HS-5 (cell line): ENCODE data around the gene CELSR1.

Experiments used
- DNase-seq: peaks from one replicate; pipeline ENCODE4 v3.0.0-alpha.2; 2012; ENCODE audit warnings: low read depth

The CELSR1 gene

DNA sequence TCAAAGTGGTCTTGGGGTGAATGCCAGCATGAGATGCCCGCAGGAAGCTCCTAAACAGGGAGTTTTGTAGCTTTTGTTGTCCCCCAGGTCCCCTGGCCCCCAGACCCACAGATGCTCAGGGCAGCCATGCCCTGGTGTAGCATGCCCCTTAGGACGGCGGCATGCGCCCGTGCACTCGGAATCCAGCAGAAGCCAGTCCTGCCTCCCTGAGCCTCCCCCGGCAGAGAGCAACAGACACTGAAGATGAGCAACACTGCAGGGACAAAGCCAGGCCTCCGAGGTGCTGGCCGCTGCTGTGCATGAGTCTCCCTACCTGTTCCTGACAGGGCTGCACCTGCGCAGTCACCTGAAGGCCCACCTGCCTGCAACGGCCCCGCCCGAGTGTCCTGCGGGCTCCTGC is 142.8 kb downstream of the CELSR1 start:
- no peak for DNase-seq

DNA sequence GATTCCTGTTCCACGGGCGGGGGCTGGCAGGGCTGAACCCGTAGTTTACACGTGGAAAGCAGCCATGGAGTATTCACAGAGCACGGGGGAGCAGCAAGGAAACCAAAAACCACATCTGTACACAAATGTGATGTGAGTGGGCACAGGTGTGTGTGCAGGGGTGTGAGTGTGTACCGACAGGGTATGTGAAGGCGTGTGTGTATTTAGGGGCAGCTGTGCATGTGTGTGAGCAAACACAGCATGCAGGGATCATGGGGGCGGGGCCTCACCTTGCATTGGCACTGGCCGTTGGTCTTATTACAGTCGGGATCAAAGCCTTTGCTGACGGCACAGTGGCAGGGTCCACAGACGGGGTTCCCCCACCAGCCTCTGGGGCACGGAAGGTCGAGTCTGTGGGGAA is 143.5 kb downstream of the CELSR1 start:
- no peak for DNase-seq

DNA sequence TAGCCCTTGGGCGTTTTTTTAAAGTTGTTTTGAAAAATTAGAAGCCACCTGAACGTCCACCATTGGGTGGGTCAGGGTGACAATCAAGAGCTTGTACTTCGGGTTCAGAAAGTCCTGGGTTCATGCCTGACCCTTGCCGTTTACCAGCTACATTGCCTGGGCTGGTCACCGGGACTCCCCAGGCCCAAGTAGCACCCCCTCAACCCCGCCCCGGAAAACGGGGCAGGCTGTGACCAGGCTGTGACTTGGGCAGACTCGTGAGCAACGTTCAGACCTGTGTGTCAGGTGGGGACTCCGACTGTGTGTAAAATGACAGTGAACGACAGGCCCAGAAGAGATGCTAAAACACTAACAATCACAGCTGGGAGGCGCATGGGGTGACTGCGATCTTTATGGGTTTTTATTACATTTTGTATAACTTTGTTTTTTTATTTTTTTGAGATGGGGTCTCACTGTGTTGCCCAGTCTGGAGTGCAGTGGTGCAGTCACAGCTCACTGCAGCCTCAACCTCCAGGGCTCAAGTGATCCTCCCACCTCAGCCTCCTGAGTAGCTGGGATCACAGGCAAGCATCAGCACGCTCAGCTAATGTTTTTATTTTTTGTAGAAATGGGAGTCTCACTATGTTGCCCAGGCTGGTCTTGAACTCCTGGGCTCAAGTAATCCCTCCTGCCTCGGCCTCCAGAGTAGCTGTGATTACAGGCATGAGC is 145.1 kb downstream of the CELSR1 start:
- no peak for DNase-seq

DNA sequence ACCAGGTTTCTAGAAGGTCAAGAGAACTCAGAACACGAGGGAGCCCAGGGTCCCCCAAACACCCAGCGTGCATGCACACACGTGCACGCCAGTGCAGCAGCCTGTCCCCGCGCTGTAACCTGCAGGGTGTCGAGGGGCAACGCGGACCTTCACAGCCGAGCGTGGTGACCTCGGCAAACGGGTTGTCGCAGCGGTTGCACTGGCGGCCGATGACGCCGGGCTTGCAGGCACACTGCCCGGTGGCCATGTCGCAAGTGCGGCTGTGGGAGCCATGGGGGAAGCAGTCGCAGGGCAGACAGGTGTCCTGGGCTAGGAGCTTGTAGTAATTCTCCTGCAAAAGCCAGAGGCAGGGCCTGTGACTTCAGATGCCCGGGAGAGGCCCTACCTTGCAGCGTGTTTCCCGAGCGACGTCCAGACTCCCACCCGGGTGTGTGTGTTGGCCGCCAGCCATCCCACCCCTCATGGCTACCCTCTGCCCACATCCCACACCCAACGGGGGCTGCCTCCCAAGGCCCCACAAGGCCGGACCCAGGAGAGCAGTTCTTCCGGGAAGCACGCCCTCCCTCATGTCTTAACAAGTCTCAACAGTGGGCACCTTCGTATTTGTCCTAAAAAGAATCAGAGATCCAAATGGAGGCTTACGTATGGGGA is 145.8 kb downstream of the CELSR1 start:
- DNase-seq: no peak

DNA sequence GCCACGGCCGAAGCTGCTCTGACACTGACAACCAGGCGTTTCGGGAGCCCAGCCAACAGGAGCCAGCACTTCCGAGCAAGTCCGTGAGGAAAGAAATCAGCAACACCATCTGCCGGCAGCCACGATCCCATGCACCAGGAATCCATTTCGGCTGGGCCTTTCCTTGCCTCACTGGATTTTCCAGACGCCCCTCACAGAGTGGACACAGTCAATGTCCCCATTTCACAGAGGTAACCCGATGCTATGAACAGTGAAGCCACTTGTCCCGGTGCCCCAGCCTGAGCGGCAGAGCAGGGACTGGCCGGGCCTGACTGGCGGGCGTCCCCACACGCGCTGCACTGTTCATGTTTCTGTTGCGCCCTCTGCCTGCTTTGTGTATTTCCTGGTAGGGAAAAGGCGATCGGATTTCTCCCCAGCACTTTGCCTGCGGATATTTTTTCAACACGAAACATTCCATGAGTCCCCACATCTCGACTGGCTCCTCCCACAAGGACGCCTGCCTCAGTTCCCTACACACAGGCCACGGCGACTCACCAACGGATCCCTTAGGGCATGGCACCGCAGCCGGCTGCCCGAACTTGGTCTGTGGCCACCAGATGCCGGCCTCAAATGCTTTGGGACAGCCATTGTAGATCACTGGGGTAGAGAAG is 146.6 kb downstream of the CELSR1 start:
- DNase-seq: no peak

DNA sequence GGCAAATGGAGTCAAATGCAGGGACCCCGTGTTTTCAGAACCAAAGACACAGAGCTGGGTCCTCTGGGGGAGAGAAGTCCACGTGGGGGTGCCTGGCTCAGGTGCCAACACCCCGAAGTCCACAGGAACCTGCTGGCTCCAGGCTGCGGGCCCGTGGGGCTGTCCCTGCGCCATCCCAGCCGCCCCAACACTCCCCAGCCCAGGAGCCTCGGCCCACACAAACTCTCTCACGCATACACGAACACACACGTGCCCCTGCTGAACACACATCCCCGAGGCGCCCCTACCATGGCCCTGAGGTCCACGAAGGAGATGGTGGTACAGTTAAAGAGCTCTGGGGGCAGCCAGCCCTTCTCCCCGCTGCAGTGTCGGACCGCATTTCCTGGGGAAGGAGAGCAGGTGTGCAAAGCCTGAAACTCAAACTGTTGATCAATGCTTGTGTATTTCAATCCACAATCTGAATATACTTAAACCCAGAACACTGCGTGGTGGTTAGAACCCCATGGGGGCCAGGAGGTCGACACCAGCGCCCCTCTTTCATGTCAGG is 147.2 kb downstream of the CELSR1 start:
- no peak for DNase-seq

DNA sequence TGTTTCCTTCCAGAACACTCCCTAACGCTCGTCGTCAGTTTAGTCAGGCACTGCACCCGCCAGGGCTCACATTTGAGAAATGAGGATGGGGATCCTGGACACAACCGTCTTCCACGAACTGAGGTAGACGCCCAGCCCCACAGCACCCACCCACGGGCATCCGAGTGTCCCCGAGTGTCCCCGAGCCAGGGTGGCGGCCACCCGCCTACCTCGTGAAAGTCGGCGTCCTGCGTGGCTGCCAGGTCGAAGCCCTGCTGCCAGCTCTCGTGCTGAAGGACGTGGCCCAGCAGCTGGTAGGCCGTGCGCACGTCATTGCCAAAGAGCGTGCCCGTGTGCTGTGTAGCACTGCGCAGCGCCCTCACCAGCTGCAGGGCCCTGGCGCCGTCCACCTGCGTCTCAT is 148.3 kb downstream of the CELSR1 start:
- DNase-seq: no peak

DNA sequence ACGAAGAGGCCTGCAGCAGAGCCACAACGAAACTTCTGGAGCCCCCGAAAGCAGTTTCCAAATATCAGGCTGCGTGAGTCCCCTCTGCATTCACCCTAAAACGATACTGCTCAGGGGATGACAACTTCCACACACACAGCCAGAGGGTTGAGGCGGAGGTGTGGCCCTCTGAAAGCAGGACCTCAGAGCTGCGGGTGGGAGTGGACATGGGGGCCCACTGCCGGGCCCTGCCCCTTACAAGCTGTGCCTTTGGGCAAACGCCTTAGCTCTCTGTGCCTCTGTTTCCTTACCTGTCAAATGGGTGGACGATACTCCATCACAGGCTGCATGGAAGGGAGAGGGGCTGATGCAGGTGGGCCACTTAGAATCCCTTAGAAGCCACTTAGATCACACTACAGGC is 148.8 kb downstream of the CELSR1 start:
- DNase-seq: no peak

DNA sequence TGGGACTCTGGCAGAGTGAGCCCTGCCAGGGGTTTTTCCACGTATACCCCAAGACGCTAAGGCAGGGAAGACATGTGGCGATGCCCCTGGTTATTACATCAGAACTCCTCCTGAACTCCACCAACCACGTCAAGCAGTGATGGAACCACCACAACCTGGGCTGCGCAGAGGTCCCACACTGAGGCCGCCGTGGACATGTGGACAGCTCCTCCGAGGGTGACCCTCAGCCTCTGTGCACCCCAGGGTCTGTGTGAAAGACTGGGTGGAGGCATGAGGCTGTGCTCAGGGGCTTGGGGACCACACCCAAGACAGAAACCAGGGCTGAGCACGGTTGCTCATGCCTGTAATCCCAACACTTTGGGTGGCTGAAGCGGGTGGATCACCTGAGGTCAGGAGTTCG is 149.7 kb downstream of the CELSR1 start:
- no peak for DNase-seq

DNA sequence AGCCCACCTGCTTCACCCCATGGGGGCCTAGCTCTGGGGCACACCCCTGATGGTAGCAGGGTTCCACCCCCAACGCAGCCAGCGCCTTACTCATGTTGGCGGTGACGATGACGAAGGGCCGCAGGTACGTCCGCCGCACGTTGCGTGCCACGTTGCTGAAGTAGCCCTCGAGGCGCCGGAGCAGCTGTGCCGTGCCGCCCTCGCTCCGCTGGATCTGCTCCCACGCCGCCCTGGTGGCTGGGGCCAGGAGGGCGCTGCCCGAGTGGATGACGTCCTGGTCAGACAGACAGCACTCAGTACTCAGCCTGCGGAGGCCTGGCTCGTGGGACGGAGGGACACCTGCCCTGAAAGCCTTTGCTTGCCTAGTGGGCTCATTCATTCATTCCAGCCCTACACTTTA is 151.1 kb downstream of the CELSR1 start:
- DNase-seq: no peak

DNA sequence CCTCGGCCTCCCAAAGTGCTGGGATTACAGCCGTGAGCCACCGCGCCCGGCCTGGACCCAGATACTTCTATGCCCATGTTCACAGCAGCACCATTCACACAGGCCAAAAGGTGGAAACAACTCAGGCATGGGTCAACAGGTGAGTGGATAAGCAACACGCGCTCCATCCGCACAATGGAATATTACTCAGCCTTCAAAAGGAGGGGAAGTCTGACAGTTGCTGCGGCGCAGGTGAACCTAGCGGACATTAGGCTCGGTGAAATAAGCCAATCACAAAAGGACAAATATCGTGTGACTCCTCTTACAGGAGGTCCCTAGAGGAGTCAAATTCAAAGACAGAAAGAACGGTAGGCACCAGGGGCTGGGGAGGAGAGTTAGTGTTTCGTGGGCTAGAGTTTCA is 154.9 kb downstream of the CELSR1 start:
- DNase-seq: no peak

DNA sequence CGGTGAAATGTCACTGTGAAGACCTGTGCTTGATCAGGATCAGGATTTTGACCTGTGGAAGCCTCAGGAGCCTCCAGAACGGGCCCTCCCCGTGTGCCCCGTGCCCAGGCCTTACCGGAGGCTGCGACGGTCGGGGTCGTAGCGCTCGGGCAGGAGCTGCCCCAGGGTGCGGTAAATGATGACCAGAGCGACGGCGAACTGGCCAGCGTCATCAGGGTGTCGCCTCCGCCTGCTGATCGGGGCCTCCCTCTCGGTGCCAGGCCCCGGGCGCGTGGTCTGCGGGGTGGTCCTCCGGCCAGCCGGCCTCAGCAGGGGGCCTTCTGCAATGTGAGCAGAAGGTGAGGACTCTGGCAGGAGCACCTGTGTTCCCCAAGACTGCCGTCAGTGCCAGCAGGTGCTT is 155.7 kb downstream of the CELSR1 start:
- DNase-seq: no peak

DNA sequence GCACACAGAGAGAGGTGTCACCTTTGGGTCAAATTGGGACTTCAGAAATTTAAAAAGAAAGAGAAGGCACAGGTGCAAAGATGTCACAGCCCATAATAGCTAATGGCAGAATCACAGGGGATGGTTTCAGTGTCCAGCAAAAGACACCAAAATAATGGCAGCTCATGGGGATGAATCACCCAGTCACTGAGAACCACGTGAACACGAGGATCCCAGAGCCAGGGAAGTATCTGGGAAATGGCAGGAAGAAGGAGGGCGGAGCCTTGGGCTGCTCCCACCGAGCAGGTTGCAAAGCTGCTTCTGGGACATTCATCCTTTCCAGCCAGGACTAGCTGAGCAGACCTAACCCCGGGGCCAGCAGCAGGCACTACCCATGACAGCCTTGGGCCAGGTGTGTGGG is 156.3 kb downstream of the CELSR1 start:
- DNase-seq: no peak

DNA sequence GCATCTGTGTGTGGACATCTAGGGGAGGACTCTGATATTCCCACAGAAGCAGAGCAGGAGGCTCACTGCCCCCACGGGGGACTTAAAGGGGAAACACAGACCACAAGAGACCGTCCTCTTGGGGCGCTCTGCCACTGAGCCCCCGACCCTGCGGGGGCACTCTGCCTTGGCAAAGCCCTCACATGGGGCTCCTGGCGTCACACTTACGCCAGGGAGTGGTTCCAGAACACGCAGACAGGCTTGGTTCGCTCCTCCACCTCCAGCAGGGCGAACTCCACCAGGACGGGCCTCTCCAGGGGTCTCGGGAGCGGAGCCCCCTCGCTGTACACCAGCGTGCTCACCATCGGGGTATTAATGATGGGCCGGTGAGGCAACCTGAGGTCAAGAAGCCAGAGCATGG is 156.8 kb downstream of the CELSR1 start:
- DNase-seq: no peak

DNA sequence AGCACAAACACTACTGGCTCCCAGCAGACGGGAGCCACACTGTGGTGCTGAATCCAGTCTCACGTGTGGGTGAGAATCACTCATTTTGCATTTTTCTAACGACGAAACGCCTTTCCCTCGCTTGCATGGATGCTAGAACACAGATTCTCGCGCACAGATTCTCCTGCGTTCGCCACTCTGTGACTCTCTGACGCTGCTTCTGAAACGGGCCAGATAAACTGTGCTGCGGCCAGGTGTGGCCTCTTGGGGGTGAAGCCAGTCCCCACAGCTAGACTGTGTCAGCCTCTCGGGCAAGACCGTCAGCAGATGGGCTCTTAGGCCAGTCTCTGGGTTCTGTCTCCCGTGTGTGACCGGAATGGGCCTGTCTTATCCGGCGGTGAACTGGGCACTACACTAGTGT is 157.4 kb downstream of the CELSR1 start:
- DNase-seq: no peak

DNA sequence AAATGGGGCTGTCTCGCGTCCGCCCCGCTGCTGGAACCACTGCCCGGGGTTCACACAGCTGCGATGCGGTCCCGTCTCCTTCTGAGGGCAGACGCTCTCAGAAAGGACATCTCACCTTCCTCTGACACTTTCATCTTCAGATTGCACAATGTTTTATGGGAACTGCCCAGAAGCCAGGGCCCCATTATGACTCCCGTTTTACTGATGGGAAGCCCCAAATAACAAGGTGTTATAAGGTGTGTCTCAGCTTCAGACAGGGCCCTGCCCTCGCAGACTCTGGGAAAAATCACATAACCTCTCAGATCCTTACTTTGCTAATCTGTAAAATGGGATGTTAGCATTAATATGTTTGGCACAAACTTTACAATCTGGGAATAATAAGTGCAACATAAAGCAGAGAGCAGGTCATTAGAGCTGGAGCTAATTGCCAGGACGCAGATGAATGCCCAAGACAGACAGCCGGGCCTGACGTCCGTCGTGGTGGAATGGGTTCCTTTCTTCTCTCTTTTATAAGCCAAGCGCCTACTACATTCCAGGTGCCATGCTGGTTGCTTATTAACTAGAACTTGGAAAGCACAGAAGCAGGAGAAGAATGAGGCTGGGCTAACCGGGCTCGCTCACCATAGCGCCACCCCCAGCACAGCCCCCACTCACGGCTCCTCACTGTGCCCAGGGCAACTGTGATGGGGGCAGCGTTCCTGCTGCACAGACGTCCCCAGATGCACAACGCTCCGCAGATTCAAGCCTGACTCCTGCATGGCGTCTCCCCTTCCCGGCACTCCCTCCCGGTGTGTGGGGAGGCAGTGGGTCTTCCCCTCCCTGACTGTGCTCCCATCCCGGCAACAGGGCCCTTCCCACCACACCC is 158.1 kb downstream of the CELSR1 start:
- DNase-seq: no peak

DNA sequence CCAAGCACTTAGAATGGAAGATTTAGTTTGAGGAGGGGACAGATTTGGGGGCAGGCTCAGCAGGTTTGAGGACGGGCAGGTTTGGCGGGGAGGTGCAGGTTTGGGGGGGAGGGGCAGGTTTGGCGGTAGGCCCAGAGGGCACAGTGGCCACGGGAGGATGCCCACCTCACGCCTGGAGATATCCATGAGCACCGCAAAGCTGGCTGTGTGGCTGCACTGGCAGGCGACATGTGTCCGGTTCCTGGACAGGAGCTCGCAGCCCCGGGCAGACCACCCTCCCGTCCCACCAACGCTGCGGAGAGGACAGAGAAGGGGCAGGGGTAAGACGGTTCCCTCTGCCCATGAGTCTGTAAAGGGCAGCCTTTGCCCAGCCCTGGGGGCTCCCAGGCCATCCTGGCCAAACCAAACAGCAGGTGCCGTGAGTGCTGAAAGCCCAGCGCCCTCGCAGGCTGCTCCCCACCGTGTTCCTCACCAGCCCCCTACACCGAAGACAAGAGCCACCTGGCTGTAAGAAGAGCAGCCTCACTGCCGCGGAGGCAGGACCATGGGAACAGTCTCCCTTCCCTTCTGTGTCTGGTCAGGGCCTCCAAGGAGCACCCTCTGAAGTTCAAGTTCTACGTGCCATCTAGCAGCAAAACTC is 158.9 kb downstream of the CELSR1 start:
- no peak for DNase-seq

DNA sequence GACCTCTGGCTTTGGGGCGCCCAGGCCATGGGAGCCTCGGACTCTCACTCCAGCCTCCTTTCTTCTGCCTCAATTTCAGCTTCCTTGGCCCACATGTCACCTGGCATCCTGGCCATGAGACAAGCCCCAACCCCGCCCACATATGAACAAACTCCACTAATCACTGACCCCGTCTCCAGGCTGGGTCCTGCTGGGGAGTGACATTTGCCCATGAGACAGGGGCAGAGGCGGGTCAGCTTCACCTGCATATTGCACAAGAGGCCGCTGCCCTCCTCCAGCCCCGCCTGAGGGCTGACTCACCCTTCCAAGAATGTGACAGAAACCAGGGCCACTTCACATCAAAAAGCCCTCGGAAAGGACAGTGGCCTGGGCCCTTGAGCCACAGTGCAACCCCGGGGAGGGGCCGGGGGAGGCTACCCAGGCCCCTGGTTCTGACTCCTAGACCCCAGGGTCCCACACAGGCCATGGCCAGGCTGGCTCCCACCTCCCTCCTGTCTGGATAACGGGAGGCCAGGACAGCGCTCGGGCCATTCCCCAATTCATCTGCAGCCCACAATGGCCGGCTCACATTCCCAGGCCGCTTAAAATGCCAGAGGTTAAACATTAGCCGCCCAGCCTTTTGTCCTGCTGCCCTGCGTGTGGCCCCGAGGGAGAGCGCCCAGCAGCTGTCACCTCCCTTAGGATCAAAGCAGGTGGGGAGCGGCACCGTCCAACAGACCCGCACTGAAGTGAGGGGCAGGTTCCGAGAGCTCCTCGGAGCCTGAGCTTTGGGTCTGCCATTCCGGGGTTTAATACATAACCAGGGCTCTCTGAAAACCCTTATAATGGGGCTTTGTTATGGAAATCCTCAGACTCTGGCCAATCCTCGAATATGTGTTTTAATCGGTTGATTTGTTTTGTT is 159.6 kb downstream of the CELSR1 start:
- peak; percentile 10 for DNase-seq

DNA sequence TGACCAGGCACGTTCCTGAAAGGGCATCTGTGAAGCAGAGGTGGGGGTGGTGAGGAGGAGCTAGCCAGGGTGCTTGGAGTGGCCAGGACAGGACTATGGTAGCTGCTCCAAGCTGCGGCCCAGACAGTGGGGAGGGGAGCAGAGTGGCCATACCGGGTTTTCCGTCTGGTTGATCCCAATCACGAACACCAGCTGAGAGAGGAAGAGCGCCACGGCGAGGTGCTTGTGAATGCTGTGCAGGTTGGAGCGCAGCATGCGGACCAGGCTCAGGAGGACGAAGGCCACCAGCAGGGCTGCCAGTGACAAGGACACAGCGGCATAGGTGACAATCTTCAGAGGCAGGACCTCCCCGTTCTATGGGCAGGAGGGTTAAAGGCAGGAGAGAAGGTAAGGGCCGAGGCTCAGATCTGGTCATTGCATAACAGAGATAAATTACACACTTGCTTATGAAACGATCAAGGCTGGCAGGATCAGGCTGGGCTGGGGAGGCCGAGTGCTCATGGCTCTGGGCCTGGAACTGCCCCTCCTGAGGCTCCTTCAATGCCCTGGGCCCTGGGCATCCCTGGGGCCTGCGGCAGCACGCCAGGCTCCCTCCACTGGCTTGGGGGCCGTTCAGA is 160.4 kb downstream of the CELSR1 start:
- DNase-seq: no peak

DNA sequence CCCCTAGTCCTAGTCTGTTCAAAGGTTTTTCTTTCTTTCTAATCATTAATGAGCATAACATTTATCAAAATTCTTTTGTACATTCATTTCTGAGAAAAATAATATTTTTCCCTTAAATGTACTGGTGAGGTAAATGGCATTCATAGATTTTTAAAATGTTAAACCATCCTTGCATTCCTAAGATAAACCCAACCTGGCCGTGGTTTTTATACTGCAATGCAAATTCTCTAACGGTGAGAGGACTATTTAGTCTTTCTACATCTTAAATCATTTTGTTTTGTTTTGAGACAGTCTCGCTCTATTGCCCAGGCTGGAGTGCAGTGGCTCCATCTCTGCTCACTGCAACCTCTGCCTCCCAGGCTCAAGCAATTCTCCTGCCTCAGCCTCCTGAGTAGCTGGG is 161.3 kb downstream of the CELSR1 start:
- no peak for DNase-seq
